Right ventricle myocardium inferior (tissue), 1 donor: ENCODE measurements around the gene MRPL4. TPM values are rescaled to one million over a fixed set of nuclear protein-coding genes. Genes with fewer than 3 reads are reported as not detected.
"Not testable (repeated sequence)": the region's sequence is repeated elsewhere in the genome, so short reads cannot be mapped to it uniquely, and the experiment has no call there.

Experiments used
- ATAC-seq: fragments of 200-7000 bp; cut with Tn5 transposase; one replicate; pipeline ENCODE4 v1.9.1; 2020; ENCODE audit warnings: mild to moderate bottlenecking, moderate library complexity
- DNase-seq: peaks from one replicate; pipeline ENCODE4 v3.0.0; 2021; ENCODE audit errors: missing footprints
- intact Hi-C: fragments of 100-400 bp; cut with DNase I; formaldehyde crosslinking; loops from one replicate; pipeline ENCODE4 v1.11.0; 2022
- total RNA-seq: library from RNA; stranded (reverse); fragmentation: NEBNext Ultra II Directional; extraction: Animal tissue kit (Norgen Biotek cat#: 25700); gene quantifications from one replicate; pipeline ENCODE4 v1.2.1, GENCODE V29; 2021
- donor health status: DM: no; HTN: yes; CAD: no; lungs with severe emphysema.

The MRPL4 gene
- total RNA-seq, 1 donor from 2014 or later = 70.1 TPM

DNA sequence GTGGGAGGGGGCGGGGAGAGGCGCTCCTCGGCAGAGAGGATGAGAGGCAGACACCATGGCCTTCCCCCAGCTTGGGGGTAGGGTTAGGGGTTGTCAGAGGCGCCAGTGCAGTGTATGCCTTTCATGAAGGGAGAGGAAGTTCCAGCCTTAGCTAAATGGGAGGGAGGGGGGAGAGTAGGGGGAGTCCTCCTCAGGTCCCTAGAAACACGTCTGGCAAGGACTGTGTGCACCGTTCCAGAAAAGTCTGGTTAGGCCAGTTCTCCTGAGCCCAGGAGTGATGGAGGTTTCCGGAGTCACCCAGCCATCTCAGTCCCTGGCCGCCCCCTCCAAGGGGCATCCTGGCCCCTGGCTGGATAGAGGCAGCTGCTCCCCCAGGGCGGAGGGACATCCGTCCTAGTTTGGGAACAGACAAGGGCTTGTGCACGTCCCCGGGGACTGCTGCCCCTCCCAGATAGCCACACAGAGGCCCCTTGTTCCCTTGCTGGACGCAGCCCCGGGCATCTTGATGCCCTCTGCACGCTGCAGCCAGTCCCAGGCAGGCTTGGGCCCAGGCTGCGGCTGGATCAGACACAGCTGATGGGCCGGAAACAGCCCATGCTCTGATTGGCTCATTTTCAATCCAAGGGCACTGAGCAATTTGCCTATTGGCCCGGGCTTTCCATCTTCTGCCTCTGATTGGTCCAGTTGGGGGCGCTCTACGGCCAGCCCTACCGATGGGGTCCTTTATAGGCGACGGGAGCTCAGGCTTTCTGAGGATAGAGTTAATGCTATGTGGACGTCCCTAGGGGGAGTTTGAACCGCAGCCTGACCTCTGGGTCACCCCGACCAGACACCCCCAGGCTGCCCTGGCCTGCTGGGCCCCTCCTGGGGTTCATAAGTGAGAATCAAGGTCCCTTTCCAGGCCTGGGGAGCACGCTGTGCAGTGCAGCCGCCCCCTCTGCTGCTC, 24.7 kb upstream of the MRPL4 start:
- intact Hi-C loops = no loop called here
- ATAC-seq = peak; percentile 23

DNA sequence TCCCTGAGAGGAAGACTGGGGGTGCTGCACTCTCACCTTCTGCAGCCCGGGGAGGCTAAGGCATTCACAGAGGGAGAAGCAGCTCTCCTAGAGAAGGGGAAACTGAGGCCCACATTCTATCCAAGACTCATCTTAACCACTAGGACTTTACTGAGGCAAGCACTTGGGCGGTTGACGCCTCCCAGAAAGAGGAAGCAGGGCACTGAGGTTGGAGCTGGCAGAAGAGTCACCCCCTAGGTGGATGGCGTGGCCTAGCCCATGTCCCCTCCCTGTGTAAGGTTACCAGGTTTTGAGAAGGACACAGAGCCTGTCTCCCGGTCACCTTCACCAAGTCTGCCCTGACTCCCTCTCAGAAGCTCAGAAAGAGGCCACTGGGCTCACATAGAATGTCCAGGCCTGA, 23.6 kb upstream of the MRPL4 start:
- ATAC-seq (no peak), DNase-seq (peak; percentile 14)
- intact Hi-C loops = loop anchor here (1.0 kb wide), 1 partner anchor 22 kb away; no protein-coding TSS in a partner anchor

More for the DNA sequence above, 24.7 kb upstream of the MRPL4 start:
- DNase-seq = peak; percentile 83

GRCh38 chr19:10228920-10229319, 23.1 kb upstream of the MRPL4 start:
- no peak for ATAC-seq
- intact Hi-C loops = loop anchor here (1.0 kb wide), 1 partner anchor 21 kb away; no protein-coding TSS in a partner anchor
- no peak for DNase-seq

DNA sequence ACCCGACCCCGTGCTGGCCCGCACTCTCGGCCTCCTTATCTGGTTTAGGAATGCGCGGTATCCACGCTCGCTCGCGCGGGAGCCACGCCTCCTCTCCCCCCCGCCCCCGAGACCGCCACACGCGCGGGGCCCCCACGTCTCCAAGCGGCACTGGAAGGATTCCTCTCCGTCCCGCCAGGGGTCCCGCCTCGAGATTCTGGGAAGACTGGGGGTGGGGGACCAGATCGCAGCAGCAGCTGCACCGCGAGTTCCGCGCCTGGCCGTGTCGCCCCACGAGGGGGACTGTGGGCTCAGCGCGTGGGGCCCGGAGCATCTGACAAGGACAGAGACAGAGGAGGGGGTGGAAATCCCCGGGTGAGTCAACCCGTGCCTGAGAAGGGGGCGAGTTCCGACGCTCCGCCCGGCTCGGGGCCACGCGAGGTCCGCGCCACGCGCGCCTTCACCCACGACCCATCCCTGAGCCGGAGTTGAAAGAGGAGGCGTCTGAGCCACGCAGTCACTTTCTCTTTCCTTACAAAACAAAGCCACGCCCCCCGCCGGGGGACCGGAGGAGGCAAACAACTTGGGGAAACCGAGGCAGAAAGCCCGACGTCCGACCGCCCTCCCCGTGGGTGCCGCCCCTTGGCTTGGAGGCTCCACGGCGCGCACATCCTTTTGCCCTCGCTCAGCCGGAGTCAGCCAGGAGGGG, 21.7 kb upstream of the MRPL4 start:
- DNase-seq (peak; percentile 81), ATAC-seq (peak; percentile 4)
- intact Hi-C loops = no loop called here

GRCh38 chr19:10230861-10231611, 21.0 kb upstream of the MRPL4 start, which contains the start of gene S1PR2:
S1PR2 (minus strand) TSS chr19:10231331; CDS start chr19:10224905, 6,426 bp downstream.
- intact Hi-C loops = no loop called here
- ATAC-seq (peak; percentile 60), DNase-seq (peak; percentile 91)

DNA sequence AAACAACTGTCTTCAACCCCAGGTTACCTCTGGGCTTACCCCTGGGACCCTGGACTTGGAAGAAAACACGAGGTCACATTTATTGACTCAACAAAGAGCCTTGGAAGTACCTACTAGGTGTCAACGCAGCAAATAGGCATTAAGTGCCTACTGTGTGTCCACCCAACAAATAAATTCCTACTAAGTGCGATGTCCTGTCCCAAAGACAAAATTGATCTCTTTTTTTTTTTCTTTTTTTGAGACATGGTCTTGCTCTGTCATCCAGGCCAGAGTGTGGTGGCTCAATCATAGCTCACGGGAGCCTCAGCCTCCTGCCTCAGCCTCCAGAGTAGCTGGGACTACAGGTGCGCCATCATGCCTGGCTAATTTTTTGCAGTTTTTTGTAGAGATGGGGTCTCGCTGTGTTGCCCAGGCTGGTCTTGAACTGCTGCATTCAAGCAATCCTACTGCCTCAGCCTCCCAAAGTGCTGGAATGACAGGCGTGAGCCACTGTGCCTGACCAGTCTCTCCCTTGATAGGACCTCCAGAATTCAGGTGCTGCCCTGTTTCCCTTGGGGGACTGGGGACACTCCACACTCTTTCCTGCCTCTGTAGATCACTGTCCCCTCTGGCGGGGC, 20.3 kb upstream of the MRPL4 start:
- intact Hi-C loops = no loop called here
- ATAC-seq = no peak
- peak; percentile 22 for DNase-seq

DNA sequence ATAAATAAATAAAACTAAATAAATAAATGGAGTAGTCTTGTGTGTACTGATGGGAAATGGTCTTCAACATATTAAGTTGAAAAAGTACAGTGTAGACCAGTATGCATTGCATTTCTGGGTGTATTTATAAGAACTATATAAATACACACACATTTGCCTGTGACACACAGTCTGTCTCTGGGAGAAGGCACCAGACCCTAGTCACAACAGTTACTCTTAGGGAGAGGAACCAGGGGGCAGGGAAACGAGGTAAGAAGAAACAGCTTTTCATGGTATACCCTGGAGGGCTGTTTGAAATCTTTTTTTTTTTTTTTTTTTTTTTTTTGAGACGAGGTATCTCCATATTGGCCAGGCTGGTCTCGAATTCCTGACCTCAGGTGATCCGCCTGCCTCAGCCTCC, 18.1 kb upstream of the MRPL4 start:
- DNase-seq = no peak
- no peak for ATAC-seq
- intact Hi-C loops = no loop called here

GRCh38 chr19:10235003-10235402, 17.0 kb upstream of the MRPL4 start:
- ATAC-seq = no peak
- DNase-seq = no peak
- intact Hi-C loops = loop anchor here (5.0 kb wide), 1 partner anchor 43 kb away; the partner anchor contains the start of gene DNMT1

GRCh38 chr19:10235409-10235808, 16.6 kb upstream of the MRPL4 start:
- ATAC-seq, DNase-seq: not testable (repeated sequence)
- intact Hi-C loops = loop anchor here (5.0 kb wide), 1 partner anchor 43 kb away; the partner anchor contains the start of gene DNMT1

GRCh38 chr19:10237702-10238101, 14.3 kb upstream of the MRPL4 start:
- DNase-seq (no peak), ATAC-seq (peak; percentile 1)
- intact Hi-C loops = loop anchor here (5.0 kb wide), 1 partner anchor 45 kb away; the partner anchor contains the start of gene DNMT1

GRCh38 chr19:10238172-10238783, 13.7 kb upstream of the MRPL4 start:
- DNase-seq = peak; percentile 87
- intact Hi-C loops = loop anchor here (5.0 kb wide), 1 partner anchor 46 kb away; the partner anchor contains the start of gene DNMT1

DNA sequence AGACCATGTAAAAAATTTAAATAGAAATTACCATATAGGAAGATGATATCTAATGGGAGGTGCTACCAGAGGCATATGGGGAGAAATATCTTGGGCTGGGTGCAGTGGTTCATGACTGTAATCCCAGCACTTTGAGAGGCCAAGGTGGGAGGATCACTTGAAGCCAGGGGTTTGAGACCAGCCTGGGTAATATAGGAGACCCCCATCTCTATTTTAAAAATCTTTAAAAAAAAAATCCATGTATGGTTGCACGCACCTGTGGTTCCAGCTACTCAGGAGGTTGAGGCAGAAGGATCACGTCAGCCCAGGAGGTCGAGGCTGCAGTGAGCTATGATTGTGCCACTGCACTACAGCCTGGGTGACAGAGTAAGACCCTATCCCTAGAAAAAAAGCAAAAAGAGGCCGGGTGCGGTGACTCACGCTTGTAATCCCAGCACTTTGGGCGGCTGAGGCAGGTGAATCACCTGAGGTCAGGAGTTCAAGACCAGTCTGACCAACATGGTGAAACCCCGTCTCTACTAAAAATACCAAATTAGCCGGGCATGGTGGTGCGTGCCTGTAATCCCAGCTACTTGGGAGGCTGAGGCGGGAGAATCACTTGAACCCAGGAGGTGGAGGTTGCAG, 10.1 kb upstream of the MRPL4 start:
- ATAC-seq, intact Hi-C loops: not testable (repeated sequence)

More at GRCh38 chr19:10238172-10238783, 13.7 kb upstream of the MRPL4 start:
- ATAC-seq = peak; percentile 85

DNA sequence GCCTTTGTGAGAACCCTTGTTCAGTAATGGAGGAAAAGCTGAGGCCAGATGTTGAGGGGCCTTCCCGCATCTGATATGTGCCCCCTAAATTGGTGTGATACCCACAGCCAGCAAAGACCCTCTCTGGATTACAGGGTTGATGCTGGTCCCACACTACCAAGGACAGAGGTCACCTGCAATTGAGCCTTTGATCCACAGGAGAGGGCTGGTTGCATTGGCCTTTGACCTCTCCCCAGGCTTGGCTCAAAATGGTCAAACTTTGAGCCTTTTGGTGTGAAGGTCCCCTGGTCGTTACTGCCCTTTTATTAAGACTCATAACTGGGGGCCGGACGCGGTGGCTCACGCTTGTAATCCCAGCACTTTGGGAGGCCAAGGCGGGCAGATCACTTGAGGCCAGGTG, 8.4 kb upstream of the MRPL4 start:
- ATAC-seq (no peak), DNase-seq (no peak)
- intact Hi-C loops = no loop called here

More for the DNA sequence above, 10.1 kb upstream of the MRPL4 start:
- DNase-seq = not testable (repeated sequence)

DNA sequence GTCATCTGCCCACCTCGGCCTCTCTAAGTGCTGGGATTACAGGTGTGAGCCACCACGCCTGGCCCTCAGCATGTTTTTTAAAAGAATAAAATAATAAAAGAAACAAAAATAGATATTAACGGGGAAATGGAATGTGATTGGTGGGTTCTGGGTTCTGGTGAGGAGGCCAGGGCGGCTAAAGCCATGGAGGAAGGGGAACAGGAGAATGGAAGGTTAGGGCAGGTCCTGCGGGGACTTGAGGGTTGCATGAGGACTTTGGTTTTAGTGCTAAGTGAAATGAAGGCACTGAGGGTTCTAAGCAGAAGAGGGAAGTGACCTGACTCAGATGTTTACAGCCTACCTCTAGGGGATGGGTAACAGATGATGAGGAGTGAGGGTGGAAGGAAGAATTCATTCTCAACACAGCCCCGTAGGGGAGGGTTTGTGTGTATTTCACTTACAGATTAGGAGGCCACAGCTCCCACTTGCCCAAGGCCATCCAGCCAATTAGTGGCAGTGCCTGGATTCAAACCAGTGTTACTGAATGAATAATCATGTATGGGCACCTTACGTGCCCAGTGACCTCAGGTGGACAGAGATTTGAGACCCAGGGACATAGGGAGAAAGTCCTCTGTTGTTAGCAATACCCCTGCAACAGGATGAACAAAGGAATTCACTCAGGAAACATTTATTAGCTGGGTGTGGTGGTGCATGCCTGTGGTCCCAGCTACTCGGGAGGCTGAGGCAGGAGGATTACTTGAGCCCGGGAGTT, 6.7 kb upstream of the MRPL4 start:
- no peak for DNase-seq
- ATAC-seq = no peak
- intact Hi-C loops = no loop called here

DNA sequence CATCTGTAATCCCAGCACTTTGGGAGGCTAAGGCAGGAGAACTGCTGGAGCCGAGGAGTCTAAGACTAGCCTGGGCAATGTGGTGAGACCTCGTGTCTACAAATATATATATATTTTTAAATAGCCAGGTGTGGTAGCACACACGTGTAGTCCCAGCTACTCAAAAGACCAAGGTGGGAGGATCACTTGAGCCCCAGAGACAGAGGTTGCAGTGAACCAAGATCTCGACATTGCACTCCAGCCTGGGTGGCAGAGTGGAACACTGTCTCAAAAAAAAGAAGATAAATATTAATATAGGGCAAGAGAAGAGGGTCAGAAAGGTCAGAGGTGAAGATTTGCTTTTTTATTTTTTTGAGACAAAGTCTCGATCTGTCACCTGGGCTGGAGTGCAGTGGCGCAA, 5.5 kb upstream of the MRPL4 start:
- intact Hi-C loops = no loop called here
- ATAC-seq = no peak
- DNase-seq = no peak

DNA sequence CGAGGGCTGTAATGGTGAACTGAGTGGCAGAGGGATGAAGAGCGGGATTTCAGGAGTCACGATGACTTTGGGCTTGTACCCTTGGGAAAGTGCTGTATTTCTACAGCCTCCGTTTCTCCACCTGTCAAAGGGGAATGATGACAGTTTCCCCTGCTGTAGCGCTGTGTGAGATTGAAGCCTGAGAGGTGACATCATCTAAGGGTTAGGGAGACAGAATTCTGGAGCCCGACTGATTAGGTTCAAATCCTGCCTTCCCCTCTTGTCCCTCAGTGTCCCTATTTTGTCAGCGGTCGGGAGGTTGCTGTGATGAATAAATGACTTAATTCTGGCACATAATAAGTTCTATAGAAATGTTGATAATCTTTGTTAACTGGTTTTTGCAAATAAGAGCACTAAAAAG, 693 bp downstream of the MRPL4 start:
- intact Hi-C loops = loop anchor here (5.0 kb wide), 1 partner anchor 320 kb away; no protein-coding TSS in a partner anchor
- DNase-seq = no peak
- ATAC-seq = no peak
